Limb (tissue), 2 donors: ENCODE data around the gene MICU1.
"Not testable (repeated sequence)": the region's sequence is repeated elsewhere in the genome, so short reads cannot be mapped to it uniquely, and the experiment has no call there.

ENCODE experiments used
- DNase-seq, 2 donors: peaks; one replicate each; pipeline ENCODE4 v3.0.0-alpha.2; 2016; ENCODE audit errors: extremely low spot score in 2 of 2

MICU1 gene

GRCh38 chr10:72625608-72626443, at the start of gene MICU1:
MICU1 (minus strand) TSS chr10:72626079; CDS start chr10:72566793, 59,286 bp downstream.
- DNase-seq: peak; percentile 96 to 98

GRCh38 chr10:72674174-72674573, 48.3 kb upstream of the MICU1 start:
- not testable (repeated sequence) for DNase-seq

DNA sequence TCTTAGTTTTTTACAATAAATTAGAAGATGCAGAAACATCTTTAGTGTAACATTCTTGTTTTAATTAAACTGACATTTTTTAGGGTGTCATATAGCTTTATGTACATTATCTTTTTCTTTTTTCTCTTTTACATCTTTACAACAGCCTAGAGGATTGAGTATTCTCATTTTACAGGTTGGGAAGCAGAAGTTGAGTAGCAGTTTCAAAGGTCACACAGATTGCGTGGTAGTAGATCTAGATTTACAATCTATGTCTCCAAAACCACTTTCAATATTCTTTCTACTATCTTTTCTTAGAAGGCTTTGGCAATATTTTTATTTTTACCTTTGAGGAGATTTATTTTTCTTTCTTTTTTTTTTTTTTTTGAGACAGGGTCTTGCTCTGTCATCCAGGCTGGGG, 47.4 kb upstream of the MICU1 start:
- no peak for DNase-seq

- DNase-seq: no peak
Measured at GRCh38 chr10:72667207-72667864, 41.5 kb upstream of the MICU1 start.

- no peak for DNase-seq
Measured at GRCh38 chr10:72665925-72666324, 40.0 kb upstream of the MICU1 start.

- no peak for DNase-seq
Measured at GRCh38 chr10:72663971-72664370, 38.1 kb upstream of the MICU1 start.

DNA sequence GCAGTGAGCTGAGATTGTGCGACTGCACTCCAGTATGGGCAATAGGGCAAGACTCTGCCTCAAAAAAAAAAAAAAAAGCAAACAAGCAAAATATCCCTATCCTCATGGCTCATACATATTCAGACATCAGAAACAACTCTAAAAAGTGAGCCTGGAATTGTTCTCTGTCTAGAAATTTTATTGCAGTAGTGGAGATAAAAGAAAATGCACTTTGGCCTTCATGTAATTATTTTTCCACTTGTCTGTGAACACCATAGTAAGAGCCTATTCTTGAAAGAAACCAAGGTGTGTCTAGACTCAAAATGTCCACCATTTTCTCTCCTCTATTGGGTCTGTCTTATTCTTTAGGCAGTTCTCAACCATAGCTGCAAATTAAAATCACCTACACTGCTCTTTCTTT, 35.6 kb upstream of the MICU1 start:
- DNase-seq: no peak

- no peak for DNase-seq
Measured at GRCh38 chr10:72660220-72660619, 34.3 kb upstream of the MICU1 start.

GRCh38 chr10:72659694-72660093, 33.8 kb upstream of the MICU1 start:
- DNase-seq: no peak

DNA sequence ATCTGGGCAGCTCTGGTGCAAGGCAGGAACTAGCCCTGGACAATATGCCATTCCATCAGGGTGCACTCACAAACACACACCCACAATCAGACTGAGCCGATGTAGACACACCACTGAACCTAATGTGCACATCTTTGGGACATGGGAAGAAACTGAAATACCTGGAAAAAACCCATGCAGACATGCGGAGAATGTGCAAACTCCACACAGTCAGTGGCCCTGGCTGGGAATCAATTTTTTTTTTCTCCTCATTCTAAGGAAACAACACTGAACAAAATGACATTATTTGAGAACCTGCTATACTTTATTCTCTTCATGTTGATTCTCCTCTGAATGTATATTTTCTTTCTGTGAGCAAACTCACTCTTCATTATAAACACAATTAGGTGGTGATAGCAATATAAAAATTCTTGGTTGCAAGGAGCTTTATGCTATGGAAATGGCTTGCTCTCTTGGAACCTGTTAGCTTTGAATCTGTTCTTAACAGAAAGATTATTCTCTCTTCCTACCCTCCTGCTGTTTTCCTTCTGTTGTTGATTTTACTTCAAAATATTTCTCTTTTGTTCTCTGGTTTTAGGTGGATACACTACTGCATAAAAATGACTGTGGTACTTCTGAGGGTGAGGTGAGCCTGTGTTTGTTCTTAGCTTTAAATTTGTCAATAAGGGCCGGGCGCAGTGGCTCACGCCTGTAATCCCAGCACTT, 33.0 kb upstream of the MICU1 start:
- no peak for DNase-seq

GRCh38 chr10:72654720-72655119, 28.8 kb upstream of the MICU1 start:
- no peak for DNase-seq

- DNase-seq: no peak
Measured at GRCh38 chr10:72653383-72654096, 27.7 kb upstream of the MICU1 start.

- DNase-seq: no peak
Measured at GRCh38 chr10:72649291-72649690, 23.4 kb upstream of the MICU1 start.

GRCh38 chr10:72648301-72648700, 22.4 kb upstream of the MICU1 start:
- DNase-seq: no peak

DNA sequence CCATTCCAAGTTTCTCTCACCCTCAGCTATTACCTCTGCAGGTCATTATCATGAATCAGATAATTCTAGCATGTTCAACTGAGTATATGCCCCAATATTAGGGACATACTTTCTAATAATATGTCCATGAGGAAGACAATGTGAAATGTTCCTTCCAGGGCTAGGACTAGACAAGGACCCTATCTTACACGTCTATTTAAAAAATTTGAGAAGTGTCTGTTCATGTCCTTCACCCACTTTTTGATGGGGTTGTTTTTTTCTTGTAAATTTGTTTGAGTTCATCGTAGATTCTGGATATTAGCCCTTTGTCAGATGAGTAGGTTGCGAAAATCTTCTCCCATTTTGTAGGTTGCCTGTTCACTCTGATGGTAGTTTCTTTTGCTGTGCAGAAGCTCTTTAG, 21.1 kb upstream of the MICU1 start:
- not testable (repeated sequence) for DNase-seq

DNA sequence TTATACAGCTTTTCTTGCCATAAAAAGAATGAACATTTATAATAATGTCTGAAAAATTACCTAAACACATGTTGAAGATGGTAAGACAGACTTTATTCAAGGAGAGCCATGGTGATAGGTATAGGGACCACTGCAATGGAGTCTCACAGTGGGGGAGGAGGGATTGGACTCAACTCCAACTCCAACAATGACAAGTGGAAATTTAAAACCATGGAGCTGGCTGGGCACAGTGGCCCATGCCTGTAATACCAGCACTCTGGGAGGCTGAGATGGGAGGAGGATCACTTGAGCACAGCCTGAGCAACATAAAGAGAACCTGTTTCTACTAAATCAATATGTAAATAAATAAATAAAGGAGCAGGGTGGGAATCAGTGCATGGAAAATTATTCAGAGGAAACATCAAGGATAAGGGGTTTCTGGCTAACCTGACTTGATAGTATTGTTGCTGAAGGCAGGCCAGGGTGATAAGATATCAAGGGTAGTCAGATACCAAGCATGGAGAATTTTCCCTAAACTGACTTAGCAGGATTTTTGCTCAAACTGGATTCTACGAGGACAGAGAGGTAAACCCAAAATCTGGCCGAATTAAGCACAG, 19.5 kb upstream of the MICU1 start:
- no peak for DNase-seq

DNA sequence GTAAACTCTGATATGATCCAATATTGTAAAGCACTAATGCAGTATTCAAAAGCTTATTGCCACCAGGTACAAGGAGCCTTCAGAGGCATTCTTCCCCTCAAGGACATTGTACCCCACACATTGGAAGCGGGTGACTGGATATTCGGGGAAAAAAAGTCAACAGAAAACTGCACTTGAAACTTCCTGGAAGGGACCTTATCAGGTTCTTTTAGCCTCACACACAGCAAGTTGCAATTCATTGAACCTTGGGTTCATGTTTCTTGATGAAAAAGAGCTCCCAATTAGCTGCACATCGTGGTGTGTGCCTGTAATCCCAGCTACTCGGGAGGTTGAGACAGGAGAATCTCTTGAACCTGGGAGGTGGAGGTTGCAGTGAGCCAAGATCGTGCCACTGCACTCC, 16.4 kb upstream of the MICU1 start:
- no peak for DNase-seq

- no peak for DNase-seq
Measured at GRCh38 chr10:72639441-72639873, 13.6 kb upstream of the MICU1 start.

DNA sequence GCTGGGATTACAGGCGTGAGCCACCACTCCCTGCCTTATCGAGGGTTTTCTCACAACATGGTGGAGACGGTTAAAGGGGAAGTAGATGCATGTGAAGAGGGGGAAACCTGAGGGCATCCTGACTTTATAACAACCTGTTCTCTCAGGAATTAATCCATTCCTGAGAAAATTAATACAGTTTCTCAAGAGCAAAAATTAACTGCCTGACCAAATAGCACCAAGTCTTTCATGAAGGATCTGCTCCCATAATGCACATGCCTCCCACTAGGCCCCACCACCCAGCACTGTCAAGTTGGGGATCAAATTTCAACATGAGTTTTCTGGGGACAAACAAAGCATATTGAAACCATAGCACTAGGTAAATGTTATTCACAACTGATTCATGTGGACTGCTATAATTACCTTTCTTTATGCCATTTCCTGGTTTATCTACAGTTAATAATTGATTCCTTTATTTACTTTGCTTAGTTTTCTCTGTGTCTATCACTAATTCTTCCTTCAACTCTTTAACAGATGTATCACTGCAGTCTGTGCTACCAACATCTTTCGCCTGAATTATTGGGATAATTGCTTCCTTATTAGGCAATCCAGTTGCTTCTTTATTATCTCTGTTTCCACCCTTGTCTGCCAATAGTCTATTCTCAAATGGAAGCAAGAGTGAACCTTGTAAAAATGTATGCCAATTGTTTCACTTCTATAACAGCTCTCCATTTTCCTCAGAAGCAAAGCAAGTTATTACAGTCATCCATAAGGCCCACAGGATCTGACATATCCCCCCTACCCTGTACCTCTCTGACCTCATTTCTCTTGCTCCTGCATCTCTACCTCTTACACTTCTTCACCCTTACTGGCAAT, 12.9 kb upstream of the MICU1 start:
- no peak for DNase-seq

- DNase-seq: no peak
Measured at GRCh38 chr10:72637398-72637857, 11.5 kb upstream of the MICU1 start.
